ENCODE results near the gene LZTR1. TPM values are rescaled to one million over a fixed set of nuclear protein-coding genes. Genes with fewer than 3 reads are reported as not detected.

LZTR1 gene
- total RNA-seq, 1 donor from 2014 or later: 91.6 TPM

DNA sequence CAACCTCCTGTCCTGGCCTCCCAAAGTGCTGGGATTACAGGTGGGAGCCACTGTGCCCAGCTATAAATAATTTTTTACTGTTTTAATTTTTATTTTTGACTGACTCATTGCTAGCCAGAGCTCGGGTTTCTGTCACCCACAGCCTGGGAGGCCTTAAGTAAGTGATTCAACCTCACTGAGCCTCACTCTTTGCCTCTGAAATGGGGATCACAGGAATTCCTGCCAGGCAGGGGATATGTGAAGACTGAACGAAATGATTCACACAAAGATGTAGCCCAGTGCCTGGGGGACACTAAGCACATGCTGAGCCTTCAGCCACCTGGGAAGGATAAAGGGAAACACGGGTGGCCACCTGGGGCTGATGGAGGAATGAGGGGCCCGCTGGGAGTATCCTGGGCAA is 59.8 kb downstream of the LZTR1 start:
- no peak for DNase-seq (ENCODE audit: low spot score, unreplicated experiment)
- peaks cover 22% of the 10 kb centered on the region for H3K27me3 Mint-ChIP-seq
- H3K4me1 Mint-ChIP-seq (ENCODE audit: low read depth): peaks cover 9% of the 10 kb centered on the region
- no peak overlapping the region for H3K27ac Mint-ChIP-seq
- no peaks in the 10 kb centered on the region for H3K9me3 Mint-ChIP-seq (ENCODE audit: low read depth)
- no peak overlapping the region for H3K4me3 Mint-ChIP-seq (ENCODE audit: low read depth)
- TF ChIP-seq CTCF (IDR thresholded peaks at IDR 0.05; ENCODE audit: unreplicated experiment): no peak
- H3K36me3 Mint-ChIP-seq (ENCODE audit: insufficient read depth): no peaks in the 10 kb centered on the region

DNA sequence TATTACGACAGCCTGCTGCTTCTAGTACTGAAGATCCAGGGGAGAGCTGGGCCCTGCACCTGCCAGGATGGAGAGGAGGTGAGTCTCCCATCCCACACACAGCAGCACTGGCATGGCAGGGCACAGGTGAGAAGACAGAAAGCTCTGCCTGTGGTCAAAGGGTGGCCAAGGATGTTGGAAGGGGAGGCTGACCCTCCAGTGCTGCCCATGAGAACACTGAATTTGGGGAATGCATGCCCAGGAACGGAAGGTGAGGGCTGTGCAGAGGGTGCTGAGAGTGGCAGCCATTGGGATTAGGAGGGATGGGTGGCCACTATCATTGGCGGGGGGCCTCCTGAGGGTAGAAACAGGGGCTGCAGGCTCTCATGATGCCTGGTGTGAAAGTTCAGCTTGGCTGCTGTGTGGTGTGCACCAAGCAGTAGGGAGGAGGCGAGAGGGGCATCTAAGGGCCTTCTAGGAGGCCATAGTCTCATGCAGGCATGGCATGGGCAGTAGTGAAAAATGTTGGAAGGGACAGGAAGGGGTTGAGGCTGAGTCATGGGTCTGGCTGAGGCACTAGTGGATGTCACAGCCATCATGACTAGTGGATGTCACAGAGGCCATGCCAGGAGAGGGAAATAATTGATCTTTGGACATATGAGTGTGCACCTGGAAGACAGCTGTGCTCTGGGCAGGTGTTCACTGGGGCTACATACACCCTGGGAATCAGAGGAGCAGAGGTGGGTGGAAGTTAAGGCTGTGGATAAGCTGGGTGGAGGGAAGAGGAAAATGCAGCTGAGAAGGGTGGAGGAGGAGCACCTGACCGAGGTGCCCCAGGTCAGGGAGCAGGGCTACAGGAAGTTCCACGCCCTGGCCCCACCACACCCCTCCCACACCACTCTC is 61.1 kb downstream of the LZTR1 start:
- Mint-ChIP-seq H3K27ac (peak overlapping the region; percentile 42), H3K9me3 (ENCODE audit: low read depth) (no peaks in the 10 kb centered on the region), H3K36me3 (ENCODE audit: insufficient read depth) (no peaks in the 10 kb centered on the region), H3K4me1 (ENCODE audit: low read depth) (peaks cover 9% of the 10 kb centered on the region), H3K27me3 (peaks cover 19% of the 10 kb centered on the region), H3K4me3 (ENCODE audit: low read depth) (no peak overlapping the region)
- no peak for DNase-seq (ENCODE audit: low spot score, unreplicated experiment)
- TF ChIP-seq CTCF (IDR thresholded peaks at IDR 0.05; ENCODE audit: unreplicated experiment): no peak

GRCh38 chr22:21043860-21044535 is 61.9 kb downstream of the LZTR1 start:
- H3K27ac Mint-ChIP-seq: peak overlapping the region; percentile 42
- peaks cover 17% of the 10 kb centered on the region for H3K27me3 Mint-ChIP-seq
- H3K4me3 Mint-ChIP-seq (ENCODE audit: low read depth): no peak overlapping the region
- H3K36me3 Mint-ChIP-seq (ENCODE audit: insufficient read depth): no peaks in the 10 kb centered on the region
- no peak for DNase-seq (ENCODE audit: low spot score, unreplicated experiment)
- H3K4me1 Mint-ChIP-seq (ENCODE audit: low read depth): peaks cover 9% of the 10 kb centered on the region
- no peaks in the 10 kb centered on the region for H3K9me3 Mint-ChIP-seq (ENCODE audit: low read depth)
- TF ChIP-seq CTCF (IDR thresholded peaks at IDR 0.05; ENCODE audit: unreplicated experiment): no peak

GRCh38 chr22:21044931-21045584 is 63.0 kb downstream of the LZTR1 start:
- no peak for DNase-seq (ENCODE audit: low spot score, unreplicated experiment)
- Mint-ChIP-seq H3K4me3 (ENCODE audit: low read depth) (peak overlapping the region; percentile 87), H3K9me3 (ENCODE audit: low read depth) (no peaks in the 10 kb centered on the region), H3K27me3 (peaks cover 17% of the 10 kb centered on the region), H3K27ac (peak overlapping the region; percentile 76), H3K4me1 (ENCODE audit: low read depth) (peaks cover 9% of the 10 kb centered on the region), H3K36me3 (ENCODE audit: insufficient read depth) (no peaks in the 10 kb centered on the region)
- no peak for TF ChIP-seq CTCF (IDR thresholded peaks at IDR 0.05; ENCODE audit: unreplicated experiment)
